ENCODE measurements around the gene VGLL3.

GRCh38 chr3:86978111-86978551 is 12.8 kb downstream of the VGLL3 start:
- TF ChIP-seq CTCF (IDR thresholded peaks at IDR 0.05) (no peak), ZFX (IDR thresholded peaks at IDR 0.05; ENCODE audit: borderline replicate concordance) (no peak)
